Right renal cortex interstitium (tissue), 3 donors: ENCODE results near the gene C4orf50. TPM values are rescaled to one million over a fixed set of nuclear protein-coding genes. Genes with fewer than 3 reads are reported as not detected.
"Not testable (repeated sequence)": the region's sequence is repeated elsewhere in the genome, so short reads cannot be mapped to it uniquely, and the experiment has no call there.

Experiments used
- DNase-seq, 3 donors: peaks; one replicate each; pipeline ENCODE4 v3.0.0-alpha.2; 2013; ENCODE audit warnings: low read depth in 3 of 3, low spot score in 2 of 3
- polyA plus RNA-seq, 3 donors: library from polyadenylated mRNA; unstranded; fragments of 120-200 nt; gene quantifications; one replicate each; pipeline ENCODE4 v1.2.1, GENCODE V29; 2013; ENCODE audit not compliant: insufficient read length in 3 of 3

C4orf50 gene
- polyA plus RNA-seq, 3 donors = 0.01 TPM; not detected in 1

GRCh38 chr4:6019316-6020263 lies 1.4 kb upstream of the C4orf50 start:
- DNase-seq = peak in 2 of 3 donors; percentile 32 to 38

- DNase-seq = no peak
Observed at GRCh38 chr4:6017800-6018199, 431 bp downstream of the C4orf50 start.

GRCh38 chr4:6017030-6017429 lies 1.2 kb downstream of the C4orf50 start:
- DNase-seq = no peak

- no peak for DNase-seq
Observed at GRCh38 chr4:6013564-6013963, 4.7 kb downstream of the C4orf50 start.

- DNase-seq = no peak
Observed at GRCh38 chr4:6012200-6012599, 6.0 kb downstream of the C4orf50 start.

- no peak for DNase-seq
Observed at GRCh38 chr4:6011686-6012085, 6.5 kb downstream of the C4orf50 start.

- no peak for DNase-seq
Observed at GRCh38 chr4:6011271-6011671, 7.0 kb downstream of the C4orf50 start.

- DNase-seq = no peak
Observed at GRCh38 chr4:6010789-6011188, 7.4 kb downstream of the C4orf50 start.

- DNase-seq = no peak
Observed at GRCh38 chr4:6009452-6009851, 8.8 kb downstream of the C4orf50 start.

GRCh38 chr4:6008766-6009385 lies 9.4 kb downstream of the C4orf50 start:
- DNase-seq = no peak

- DNase-seq = no peak
Observed at GRCh38 chr4:6008092-6008551, 10.1 kb downstream of the C4orf50 start.

- DNase-seq = no peak
Observed at GRCh38 chr4:6005175-6005574, 13.1 kb downstream of the C4orf50 start.

GRCh38 chr4:6003485-6003884 lies 14.7 kb downstream of the C4orf50 start:
- not testable (repeated sequence) for DNase-seq

GRCh38 chr4:6002926-6003325 lies 15.3 kb downstream of the C4orf50 start:
- DNase-seq = no peak

- no peak for DNase-seq
Observed at GRCh38 chr4:6002492-6002833, 15.8 kb downstream of the C4orf50 start.

GRCh38 chr4:6001680-6002491 lies 16.3 kb downstream of the C4orf50 start:
- DNase-seq = no peak

GRCh38 chr4:5999830-6000365 lies 18.3 kb downstream of the C4orf50 start:
- no peak for DNase-seq

- DNase-seq = no peak
Observed at GRCh38 chr4:5999356-5999755, 18.9 kb downstream of the C4orf50 start.

GRCh38 chr4:5998333-5998936 lies 19.8 kb downstream of the C4orf50 start:
- peak; percentile 41 to 66 (median 54) for DNase-seq

GRCh38 chr4:5996641-5997040 lies 21.6 kb downstream of the C4orf50 start:
- no peak for DNase-seq
